Activated T-helper 1 cell treated with anti-CD3 and anti-CD28 coated beads, Interleukin-2, amount 50 U/mL, for 16 hours (primary cell): ENCODE results near the gene CCDC69.
A peak's percentile ranks its signal among the peaks of the same experiment; 100 is the strongest.
"Not testable (repeated sequence)": the region's sequence is repeated elsewhere in the genome, so short reads cannot be mapped to it uniquely, and the experiment has no call there.

Experiments
- DNase-seq, 2 donors: peaks; one replicate each; pipeline ENCODE4 v3.0.0-alpha.2; 2020; ENCODE audit warnings: low read depth in 1 of 2, low spot score in 1 of 2

The CCDC69 gene

GRCh38 chr5:151223447-151224264 lies at the start of gene CCDC69:
TSS of gene CCDC69 (minus strand) at chr5:151224092. CDS start at chr5:151223970, 122 bp downstream.
- peak; percentile 17 to 42 for DNase-seq

GRCh38 chr5:151271336-151271735 lies 47.4 kb upstream of the CCDC69 start:
- DNase-seq = no peak

- no peak for DNase-seq
Measured at GRCh38 chr5:151270599-151270998, 46.7 kb upstream of the CCDC69 start.

- DNase-seq = no peak
Measured at GRCh38 chr5:151267491-151268260, 43.8 kb upstream of the CCDC69 start.

GRCh38 chr5:151264113-151264512 lies 40.2 kb upstream of the CCDC69 start:
- no peak for DNase-seq

- DNase-seq = no peak
Measured at GRCh38 chr5:151262532-151262931, 38.6 kb upstream of the CCDC69 start.

GRCh38 chr5:151259931-151260330 lies 36.0 kb upstream of the CCDC69 start:
- DNase-seq = no peak

- no peak for DNase-seq
Measured at GRCh38 chr5:151258816-151259215, 34.9 kb upstream of the CCDC69 start.

GRCh38 chr5:151258201-151258611 lies 34.3 kb upstream of the CCDC69 start:
- no peak for DNase-seq

GRCh38 chr5:151257731-151258181 lies 33.9 kb upstream of the CCDC69 start:
- DNase-seq = no peak

GRCh38 chr5:151255621-151256286 lies 31.9 kb upstream of the CCDC69 start:
- no peak for DNase-seq

- DNase-seq = not testable (repeated sequence)
Measured at GRCh38 chr5:151254990-151255389, 31.1 kb upstream of the CCDC69 start.

- DNase-seq = no peak
Measured at GRCh38 chr5:151254556-151254955, 30.7 kb upstream of the CCDC69 start.

- DNase-seq = no peak
Measured at GRCh38 chr5:151253605-151253950, 29.7 kb upstream of the CCDC69 start.

GRCh38 chr5:151252762-151253604 lies 29.1 kb upstream of the CCDC69 start, which contains the start of gene GM2A:
TSS of gene GM2A (plus strand) at chr5:151253185. CDS start at chr5:151253217, 32 bp downstream.
- peak; percentile 95 to 97 for DNase-seq

- no peak for DNase-seq
Measured at GRCh38 chr5:151251621-151252020, 27.7 kb upstream of the CCDC69 start.

GRCh38 chr5:151251001-151251551 lies 27.2 kb upstream of the CCDC69 start:
- peak; percentile 5 to 9 for DNase-seq

GRCh38 chr5:151250346-151251000 lies 26.6 kb upstream of the CCDC69 start:
- DNase-seq = no peak

GRCh38 chr5:151249281-151249680 lies 25.4 kb upstream of the CCDC69 start:
- DNase-seq = no peak

GRCh38 chr5:151248651-151249050 lies 24.8 kb upstream of the CCDC69 start:
- no peak for DNase-seq
